Astrocyte of the cerebellum (primary cell): ENCODE measurements around the gene TMBIM6.

Source experiments
- DNase-seq: peaks from one replicate; pipeline ENCODE4 v3.0.0-alpha.2; 2011; ENCODE audit warnings: low read depth
- H3K4me3 ChIP-seq: 2 replicates; pipeline ENCODE4 v1.5.1; 2011; ENCODE audit warnings: mild to moderate bottlenecking, low read depth, low read length, moderate library complexity
- CTCF ChIP-seq: IDR thresholded peaks from 2 replicates; pipeline ENCODE4 v1.5.1; 2012; ENCODE audit warnings: low read length, low read depth, moderate library complexity, mild to moderate bottlenecking; ENCODE audit errors: missing control alignments
- in situ Hi-C: cut with HindIII; loops from 2 replicates; pipeline ENCODE4 v1.10.0; 2017; ENCODE audit warnings: low sequenced_read_pairs

TMBIM6 gene

DNA sequence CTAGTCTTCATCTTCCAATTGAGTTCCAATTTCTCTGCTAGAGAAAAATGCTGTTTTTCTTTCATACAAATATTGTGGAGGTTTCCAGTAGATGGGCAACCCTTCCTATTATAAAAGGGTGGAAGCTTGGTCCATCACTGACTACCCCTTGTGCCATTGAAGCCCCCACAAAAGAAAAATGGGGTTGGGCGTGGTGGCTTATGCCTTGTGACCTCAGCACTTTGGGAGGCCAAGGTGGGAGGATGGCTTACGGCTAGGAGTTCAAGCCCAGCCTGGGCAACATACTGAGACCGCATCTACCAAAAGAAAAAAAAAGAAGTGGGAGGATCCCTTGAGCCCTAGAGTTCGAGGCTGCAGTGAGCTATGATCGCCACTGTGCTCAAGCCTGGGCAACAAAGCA lies 64.1 kb downstream of the TMBIM6 start:
- in situ Hi-C loops = no loop called here
- H3K4me3 ChIP-seq = no peak overlapping the region
- no peak for TF ChIP-seq CTCF
- DNase-seq = no peak

DNA sequence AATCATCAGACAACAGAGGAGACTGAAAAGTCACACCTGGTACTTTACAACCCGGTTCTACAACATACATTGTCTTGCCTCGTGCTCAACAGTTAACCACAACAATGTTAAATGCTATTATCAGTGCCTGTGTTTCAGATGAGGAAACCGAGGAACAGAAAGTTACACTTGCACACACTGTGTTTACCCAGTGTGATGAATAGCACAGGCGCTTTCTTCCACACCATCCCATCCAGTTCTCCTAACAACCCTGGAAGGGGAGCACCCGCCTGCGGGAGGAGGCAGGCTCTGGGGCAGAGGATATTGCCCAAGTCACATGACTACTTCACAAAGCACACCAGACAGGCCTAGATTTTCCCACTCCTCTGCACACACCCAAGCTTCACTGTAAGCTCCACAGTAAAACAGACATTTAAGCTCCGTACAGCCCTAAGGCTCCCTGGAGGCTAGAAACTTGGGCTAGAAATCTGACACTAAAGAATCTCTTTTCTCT lies 65.0 kb downstream of the TMBIM6 start:
- no peak for TF ChIP-seq CTCF
- in situ Hi-C loops = no loop called here
- DNase-seq = no peak
- H3K4me3 ChIP-seq = no peak overlapping the region

DNA sequence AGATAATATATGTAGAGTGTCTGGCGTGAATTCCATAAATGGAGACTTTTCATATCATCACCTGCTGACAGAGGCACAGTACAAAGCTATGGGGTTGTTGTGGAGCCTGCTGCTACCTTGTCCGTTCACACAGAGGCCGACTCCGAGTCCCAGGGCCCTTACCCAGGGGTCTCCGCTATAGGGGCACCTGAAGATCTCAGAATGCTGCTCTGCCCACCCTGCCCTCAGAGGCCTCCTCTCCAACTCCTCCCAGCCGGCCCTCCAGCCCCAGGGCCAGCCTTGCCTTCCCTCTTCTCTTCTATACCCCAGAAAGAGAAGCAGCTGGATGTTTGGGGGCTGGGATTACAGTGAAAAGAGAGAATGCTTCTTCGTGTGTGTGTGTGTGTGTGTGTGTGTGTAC lies 65.5 kb downstream of the TMBIM6 start:
- TF ChIP-seq CTCF = no peak
- in situ Hi-C loops = no loop called here
- DNase-seq = no peak
- H3K4me3 ChIP-seq = no peak overlapping the region

DNA sequence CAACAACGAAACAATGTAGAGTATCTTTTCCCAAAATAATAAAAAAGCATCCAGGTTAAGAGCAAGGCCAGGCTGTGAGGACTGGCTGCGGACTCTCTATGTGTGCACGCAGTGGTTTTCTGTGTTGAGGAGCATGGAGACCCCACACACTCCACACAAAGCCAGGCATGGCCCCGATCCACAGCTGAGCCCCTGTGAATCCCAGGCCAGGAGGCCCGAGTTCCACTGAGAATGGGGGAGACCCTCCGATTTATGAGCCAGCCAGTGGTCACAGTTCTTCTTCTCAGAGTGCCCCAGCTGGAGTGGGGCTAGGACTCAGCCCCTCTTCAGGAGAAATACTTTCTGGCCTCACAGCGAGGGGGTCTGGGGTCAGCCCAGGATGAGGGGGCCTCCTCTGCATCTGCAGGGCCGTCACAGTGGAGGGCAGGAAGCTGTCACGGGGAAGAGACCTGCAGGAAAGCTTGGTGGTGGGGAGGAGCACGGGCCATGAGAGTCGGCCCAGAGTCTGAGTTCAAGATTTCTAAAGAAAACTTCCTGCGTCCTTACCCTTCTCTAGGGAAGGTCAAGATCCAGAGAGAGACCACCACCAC lies 66.7 kb downstream of the TMBIM6 start:
- no peak overlapping the region for H3K4me3 ChIP-seq
- in situ Hi-C loops = no loop called here
- no peak for TF ChIP-seq CTCF
- no peak for DNase-seq

DNA sequence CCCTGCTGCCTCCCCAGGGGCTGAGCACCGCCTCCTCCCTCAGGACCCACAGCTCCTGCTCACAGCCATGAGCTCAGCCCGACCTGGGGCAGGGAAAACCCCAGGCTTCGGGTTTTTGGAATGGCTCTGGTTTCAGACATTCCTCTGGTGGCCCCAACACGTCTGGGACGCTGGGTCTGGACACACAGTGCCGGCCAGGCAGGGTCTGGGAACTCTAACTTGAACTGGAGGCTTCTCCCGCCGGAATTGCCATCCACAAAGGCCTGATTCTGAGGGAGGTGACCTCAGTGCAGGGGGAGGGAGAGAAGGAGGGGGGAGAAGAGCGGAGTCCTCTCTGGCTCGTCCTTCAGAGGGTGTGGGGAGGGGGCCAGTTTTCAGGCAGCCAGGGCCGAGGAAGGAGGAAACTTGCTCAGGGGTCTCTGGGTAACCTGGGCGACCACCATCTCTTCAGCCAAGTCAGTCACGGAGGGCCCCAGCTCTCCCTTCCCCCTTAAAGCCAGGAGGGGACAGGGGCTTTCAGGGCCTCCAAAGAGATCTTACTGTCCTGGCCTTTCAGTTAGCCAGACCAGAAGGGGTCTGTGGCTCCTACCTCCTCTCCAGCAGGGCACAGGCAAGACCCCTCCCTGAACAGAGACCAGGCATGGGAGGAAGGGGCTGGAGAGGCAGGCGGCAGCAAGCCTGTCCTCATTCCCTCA lies 67.5 kb downstream of the TMBIM6 start:
- in situ Hi-C loops = no loop called here
- DNase-seq = no peak
- no peak overlapping the region for H3K4me3 ChIP-seq
- TF ChIP-seq CTCF = no peak

DNA sequence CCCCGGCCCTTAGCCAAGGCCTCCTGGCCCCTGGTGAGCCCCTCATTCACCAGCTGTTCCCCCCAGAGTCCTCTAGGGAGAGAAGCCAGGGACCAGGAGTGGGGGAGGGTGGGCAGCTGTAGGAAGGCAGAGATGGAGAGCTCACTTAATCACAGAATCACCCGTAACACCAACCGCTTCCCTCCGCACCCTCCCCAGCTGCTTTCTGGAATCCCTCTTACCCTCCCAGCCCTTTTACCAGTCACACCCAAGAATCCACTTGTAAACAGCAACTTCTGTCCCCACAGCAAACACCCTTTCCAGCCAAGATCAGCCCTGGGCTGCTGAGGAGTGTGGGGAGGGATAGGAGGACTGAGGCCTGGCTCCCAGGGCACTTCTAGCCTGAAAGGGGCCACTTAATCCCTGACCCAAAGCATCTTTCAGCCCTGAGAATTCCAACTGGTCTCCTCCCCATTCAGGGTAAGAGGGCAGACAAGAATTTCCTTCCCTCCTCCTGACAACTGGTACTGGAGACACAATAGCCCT lies 68.1 kb downstream of the TMBIM6 start:
- H3K4me3 ChIP-seq = no peak overlapping the region
- no peak for TF ChIP-seq CTCF
- no peak for DNase-seq
- in situ Hi-C loops = no loop called here
